Lung (tissue), 12 donors: ENCODE data around the gene KRT6A. TPM values are rescaled to one million over a fixed set of nuclear protein-coding genes. Genes with fewer than 3 reads are reported as not detected.

Experiments used
- ATAC-seq: fragments of 200-7000 bp; cut with Tn5 transposase; one replicate; pipeline ENCODE4 v1.9.1; 2020; ENCODE audit warnings: moderate number of reproducible peaks; ENCODE audit not compliant: insufficient read depth, low FRiP score
- DNase-seq, 3 donors: peaks; one replicate each; pipeline ENCODE4 v3.0.0-alpha.2; 2013 to 2017
- H3K27ac ChIP-seq, 2 donors: one replicate each; pipeline ENCODE4 v1.5.1; 2013; ENCODE audit warnings: mild to moderate bottlenecking in 2 of 2, moderate library complexity in 2 of 2, control low read depth in 1 of 2, inconsistent platforms in 1 of 2, low read depth in 1 of 2, low read length in 1 of 2
- H3K27me3 ChIP-seq, 3 donors: one replicate each; pipeline ENCODE4 v1.5.1; 2013; ENCODE audit warnings: low read length in 2 of 3; ENCODE audit not compliant: control insufficient read depth in 3 of 3, insufficient read depth in 3 of 3
- H3K36me3 ChIP-seq, 4 donors: one replicate each; pipeline ENCODE4 v1.5.1; 2013; ENCODE audit warnings: low read length in 4 of 4, mild to moderate bottlenecking in 1 of 4, moderate library complexity in 1 of 4; ENCODE audit not compliant: control insufficient read depth in 4 of 4, insufficient read depth in 4 of 4
- H3K4me1 ChIP-seq, 5 donors: one replicate each; pipeline ENCODE4 v1.5.1; 2013; ENCODE audit warnings: low read length in 5 of 5, mild to moderate bottlenecking in 2 of 5, moderate library complexity in 1 of 5; ENCODE audit not compliant: control insufficient read depth in 5 of 5, insufficient read depth in 5 of 5
- H3K4me3 ChIP-seq: one replicate; pipeline ENCODE4 v1.5.1; 2013; ENCODE audit warnings: mild to moderate bottlenecking, control low read depth, moderate library complexity
- H3K9ac ChIP-seq, 2 donors: one replicate each; pipeline ENCODE4 v1.5.1; 2013; ENCODE audit warnings: low read length in 2 of 2, control low read depth in 1 of 2; ENCODE audit not compliant: insufficient read depth in 1 of 2
- H3K9me3 ChIP-seq, 4 donors: one replicate each; pipeline ENCODE4 v1.5.1; 2013; ENCODE audit warnings: low read length in 3 of 4, mild to moderate bottlenecking in 1 of 4, moderate library complexity in 1 of 4; ENCODE audit not compliant: control insufficient read depth in 4 of 4, insufficient read depth in 3 of 4
- WGBS, 2 donors: extraction: QIAGEN DNeasy Blood & Tissue Kit; methylation state at CpG; one replicate each; pipeline ENCODE4 v1.1.7; 2013; 5-methylcytosine and 5-hydroxymethylcytosine counted together
- polyA plus RNA-seq, 2 donors: library from polyadenylated mRNA; stranded (reverse); fragments of 200-250 nt; gene quantifications; one replicate each; pipeline ENCODE4 v1.2.1, GENCODE V29; 2013
- total RNA-seq, 2 donors: library from RNA; depleted of rRNA in 1 of 2; stranded (reverse); fragments of >200 nt in 1 of 2; gene quantifications; one replicate each; pipeline ENCODE4 v1.2.1, GENCODE V29; 2014 to 2021
- TF ChIP-seq, protein P1 (sequence below): IDR thresholded peaks from 2 replicates; pipeline ENCODE4 v1.5.1; 2012; ENCODE audit warnings: mild to moderate bottlenecking; ENCODE audit errors: control extremely low read depth, extremely low read depth
- donor health status: control.
- donor health status: control.
- donor health status: Bipolar disorder and iron deficiency.
- donor health status: healthy.
- donor health status: DM: yes; HTN: yes; CAD: no.

The KRT6A gene
- total and polyA plus RNA-seq, 4 donors, result 0.65 to 46.8 (median 7.3) TPM

DNA sequence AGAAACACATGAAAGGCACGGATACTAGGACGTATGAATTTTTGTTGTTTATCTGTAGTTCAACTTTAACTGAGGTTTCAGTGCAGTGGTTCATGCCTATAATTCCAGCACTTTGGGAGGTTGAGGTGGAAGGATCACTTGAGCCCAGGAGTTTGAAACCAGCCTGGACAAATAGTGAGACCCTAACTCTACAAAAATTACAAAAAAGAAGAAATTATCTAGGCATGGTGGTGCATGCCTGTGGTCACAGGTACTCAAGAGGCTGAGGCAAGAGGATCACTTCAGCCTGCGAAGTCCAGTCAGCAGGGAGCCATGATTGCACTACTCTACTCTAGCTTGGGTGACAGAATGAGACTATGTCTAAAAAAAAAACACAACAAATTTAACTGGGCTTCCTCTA is 49.1 kb downstream of the KRT6A start:
- no peak for ATAC-seq

GRCh38 chr12:52442600-52443061 is 50.4 kb downstream of the KRT6A start:
- Histone ChIP-seq H3K4me1 (no peaks in the 10 kb centered on the region), H3K4me3 (no peak overlapping the region), H3K9ac (no peak overlapping the region), H3K36me3 (no peaks in the 10 kb centered on the region), H3K27ac (no peak overlapping the region), H3K9me3 (no peaks in the 10 kb centered on the region), H3K27me3 (peaks cover 0 to 3% (median 0%) of the 10 kb centered on the region in 3 donors)
- TF ChIP-seq, protein P1, sequence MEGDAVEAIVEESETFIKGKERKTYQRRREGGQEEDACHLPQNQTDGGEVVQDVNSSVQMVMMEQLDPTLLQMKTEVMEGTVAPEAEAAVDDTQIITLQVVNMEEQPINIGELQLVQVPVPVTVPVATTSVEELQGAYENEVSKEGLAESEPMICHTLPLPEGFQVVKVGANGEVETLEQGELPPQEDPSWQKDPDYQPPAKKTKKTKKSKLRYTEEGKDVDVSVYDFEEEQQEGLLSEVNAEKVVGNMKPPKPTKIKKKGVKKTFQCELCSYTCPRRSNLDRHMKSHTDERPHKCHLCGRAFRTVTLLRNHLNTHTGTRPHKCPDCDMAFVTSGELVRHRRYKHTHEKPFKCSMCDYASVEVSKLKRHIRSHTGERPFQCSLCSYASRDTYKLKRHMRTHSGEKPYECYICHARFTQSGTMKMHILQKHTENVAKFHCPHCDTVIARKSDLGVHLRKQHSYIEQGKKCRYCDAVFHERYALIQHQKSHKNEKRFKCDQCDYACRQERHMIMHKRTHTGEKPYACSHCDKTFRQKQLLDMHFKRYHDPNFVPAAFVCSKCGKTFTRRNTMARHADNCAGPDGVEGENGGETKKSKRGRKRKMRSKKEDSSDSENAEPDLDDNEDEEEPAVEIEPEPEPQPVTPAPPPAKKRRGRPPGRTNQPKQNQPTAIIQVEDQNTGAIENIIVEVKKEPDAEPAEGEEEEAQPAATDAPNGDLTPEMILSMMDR, result no peak
- 32 to 35% methylated on average over 6 of the region's 6 CpGs for WGBS, 2 donors
- ATAC-seq (no peak), DNase-seq (no peak)

More for the DNA sequence above, 49.1 kb downstream of the KRT6A start:
- Histone ChIP-seq H3K9ac (no peak overlapping the region), H3K4me3 (no peak overlapping the region), H3K27ac (no peak overlapping the region), H3K27me3 (peaks cover 0 to 3% (median 0%) of the 10 kb centered on the region in 3 donors), H3K9me3 (no peaks in the 10 kb centered on the region), H3K4me1 (no peaks in the 10 kb centered on the region), H3K36me3 (no peaks in the 10 kb centered on the region)
- no peak for DNase-seq
- 85 to 92% methylated on average over 3 of the region's 3 CpGs for WGBS, 2 donors
- TF ChIP-seq, protein P1, result no peak

DNA sequence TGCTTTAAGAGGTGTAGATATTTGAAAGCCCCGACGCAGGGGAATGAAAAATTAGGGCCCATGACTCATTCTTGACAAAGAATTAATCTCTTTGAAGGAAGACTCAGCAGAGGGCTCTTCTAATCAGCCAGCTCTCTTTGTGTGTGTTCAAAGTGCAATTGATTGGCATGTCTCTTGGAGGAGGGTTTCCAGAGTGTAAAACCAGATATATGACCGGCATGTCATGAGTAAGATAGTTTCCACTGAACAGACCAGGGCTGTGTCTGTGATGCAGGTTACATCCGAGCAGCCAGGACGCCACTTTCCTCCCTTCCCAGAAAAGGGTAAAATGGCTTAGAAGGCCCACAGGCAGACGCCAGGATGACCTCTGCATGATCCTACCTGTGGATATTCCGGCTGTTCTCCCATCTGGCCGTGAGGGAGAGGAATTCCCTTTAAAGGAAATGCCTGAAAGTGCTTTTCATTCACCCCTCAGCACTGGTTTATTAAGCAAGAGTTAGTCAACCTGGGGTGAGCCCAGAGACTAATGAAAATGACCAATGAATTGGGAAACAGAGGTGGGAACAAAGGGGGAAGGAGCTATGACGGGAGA is 51.6 kb downstream of the KRT6A start:
- TF ChIP-seq, protein P1, result no peak
- ATAC-seq, result no peak
- Histone ChIP-seq H3K4me3 (no peak overlapping the region), H3K4me1 (peaks cover 0 to 4% (median 0%) of the 10 kb centered on the region in 5 donors), H3K9ac (no peak overlapping the region), H3K9me3 (no peaks in the 10 kb centered on the region), H3K27me3 (peaks cover 0 to 3% (median 0%) of the 10 kb centered on the region in 3 donors), H3K27ac (no peak overlapping the region), H3K36me3 (no peaks in the 10 kb centered on the region)
- no peak for DNase-seq
- WGBS, 2 donors, result 55 to 70% methylated on average over 9 of the region's 9 CpGs

DNA sequence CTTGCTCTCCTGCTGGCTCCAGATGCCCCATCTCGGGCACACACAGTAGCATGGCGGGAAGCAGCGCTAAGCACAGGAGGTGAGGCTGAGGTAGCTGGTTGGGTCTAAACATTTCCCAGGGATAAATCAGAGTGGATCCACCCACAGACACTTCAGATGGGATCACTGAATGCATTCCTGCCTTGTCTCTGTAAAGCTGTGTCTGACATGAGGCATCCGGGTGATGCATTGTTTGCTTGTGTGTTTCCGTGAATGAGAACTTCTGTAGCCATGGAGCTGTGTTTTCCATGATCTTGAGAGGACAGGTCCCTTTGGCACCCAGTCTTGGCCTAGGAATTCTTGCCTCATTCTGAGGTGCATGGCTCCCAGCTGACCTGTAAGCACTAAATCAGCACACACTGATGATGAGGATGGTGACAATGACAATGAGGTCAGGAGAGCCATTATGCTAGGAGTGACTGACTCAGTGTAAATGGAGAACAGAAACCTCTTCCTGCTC is 52.2 kb downstream of the KRT6A start:
- no peak overlapping the region for H3K9ac ChIP-seq
- no peaks in the 10 kb centered on the region for H3K9me3 ChIP-seq
- 83 to 87% methylated on average over 5 of the region's 5 CpGs for WGBS, 2 donors
- H3K27me3 ChIP-seq, result peaks cover 0 to 3% (median 0%) of the 10 kb centered on the region in 3 donors
- ATAC-seq (no peak), DNase-seq (no peak)
- H3K27ac ChIP-seq, result no peak overlapping the region
- H3K36me3 ChIP-seq, result no peaks in the 10 kb centered on the region
- TF ChIP-seq, protein P1, result no peak
- peaks cover 0 to 7% (median 0%) of the 10 kb centered on the region in 5 donors for H3K4me1 ChIP-seq
- no peak overlapping the region for H3K4me3 ChIP-seq
